ENCODE results near the gene COMMD7.

- TF ChIP-seq CTCF (IDR thresholded peaks at IDR 0.05; ENCODE audit: poor library complexity, severe bottlenecking) (no peak), MXI1 (conservative IDR thresholded peaks at IDR 0.05; ENCODE audit: poor library complexity, severe bottlenecking) (no peak), REST (IDR thresholded peaks at IDR 0.05; ENCODE audit: borderline replicate concordance) (no peak), SMC3 (conservative IDR thresholded peaks at IDR 0.05; ENCODE audit: poor library complexity) (no peak)
These were observed 76.2 kb downstream of the COMMD7 start for GRCh38 chr20:32667027-32667426.

Data from neural cell (in vitro differentiated cells).